B cell (primary cell): Measurements from ENCODE around the gene IFT22. TPM values are rescaled to one million over a fixed set of nuclear protein-coding genes. Genes with fewer than 3 reads are reported as not detected.

ENCODE experiments used
- ATAC-seq: fragments of 200-7000 bp; cut with Tn5 transposase; one replicate; pipeline ENCODE4 v1.10.0; 2021; ENCODE audit warnings: low read depth, mild to moderate bottlenecking, moderate number of reproducible peaks, moderate library complexity
- CTCF ChIA-PET: fragments of 350-600 bp; sonication (Branson Sonifier 250); formaldehyde crosslinking; loops from one replicate; lab custom pipeline; 2021; ENCODE audit warnings: antibody characterized with exemption, inconsistent platforms; lab: Charles Lee
- POLR2A ChIA-PET: fragments of 350-600 bp; sonication (Branson Sonifier 250); formaldehyde crosslinking; loops from one replicate; lab custom pipeline; 2021; ENCODE audit warnings: antibody characterized with exemption; lab: Charles Lee
- DNase-seq: peaks from one replicate; pipeline ENCODE4 v3.0.0; 2013
- H2AFZ ChIP-seq: 2 replicates; pipeline ENCODE4 v1.6.1; 2012; ENCODE audit warnings: mild to moderate bottlenecking, low read depth, low read length; ENCODE audit not compliant: insufficient read depth, poor library complexity, severe bottlenecking
- H3K27ac ChIP-seq, 2 donors: 1 replicate in 1 of 2; 2 replicates in 1 of 2; pipeline ENCODE4 v1.5.1; 2012 to 2013; ENCODE audit warnings: low read length in 2 of 2, mild to moderate bottlenecking in 2 of 2, moderate library complexity in 1 of 2
- H3K27me3 ChIP-seq, 4 experiments: fragments of 200-600 bp in 1 of 4; sonication (generic) in 1 of 4; replicated peaks in 1 of 4; 1 replicate in 2 of 4; 2 replicates in 2 of 4; pipeline versions ENCODE4 v1.6.1 to v1.7.0; 2013 to 2016; ENCODE audit warnings: low read length in 3 of 4, mild to moderate bottlenecking in 2 of 4, mixed read lengths in 1 of 4, moderate library complexity in 1 of 4; ENCODE audit not compliant: insufficient read depth in 4 of 4, control insufficient read depth in 3 of 4; ENCODE audit errors: control extremely low read depth in 1 of 4
- H3K36me3 ChIP-seq, 2 experiments: replicated peaks in 1 of 2; 1 replicate in 1 of 2; 2 replicates in 1 of 2; pipeline versions ENCODE4 v1.6.1 to v1.7.1; 2013; ENCODE audit warnings: low read length in 1 of 2; ENCODE audit not compliant: insufficient read depth in 2 of 2, control insufficient read depth in 1 of 2; ENCODE audit errors: control extremely low read depth in 1 of 2, extremely low read depth in 1 of 2
- H3K4me1 ChIP-seq, 2 donors: fragments of 200-600 bp in 1 of 2; sonication (generic) in 1 of 2; 1 replicate in 1 of 2; 2 replicates in 1 of 2; pipeline versions ENCODE4 v1.5.1 to v1.6.1; 2013 to 2017; ENCODE audit warnings: low read length in 2 of 2; ENCODE audit not compliant: control insufficient read depth in 2 of 2, insufficient read depth in 2 of 2
- H3K4me2 ChIP-seq: replicated peaks from 2 replicates; pipeline ENCODE3; 2012; ENCODE audit warnings: mild to moderate bottlenecking, low read depth, low read length; ENCODE audit not compliant: poor library complexity, severe bottlenecking
- H3K4me3 ChIP-seq, 5 experiments: fragments of 200-600 bp in 1 of 5; sonication (generic) in 1 of 5; 1 replicate in 3 of 5; 2 replicates in 2 of 5; pipeline versions ENCODE4 v1.5.1 to v1.7.0; 2011 to 2016; ENCODE audit warnings: low read length in 4 of 5, mild to moderate bottlenecking in 4 of 5, low read depth in 2 of 5, control low read depth in 1 of 5, moderate library complexity in 1 of 5; ENCODE audit not compliant: insufficient read depth in 1 of 5; ENCODE audit errors: control extremely low read depth in 1 of 5, extremely low read depth in 1 of 5
- H3K79me2 ChIP-seq: fragments of 200-600 bp; sonication (generic); one replicate; pipeline ENCODE4 v1.6.0; 2016; ENCODE audit warnings: low read length; ENCODE audit not compliant: control insufficient read depth, insufficient read depth
- H3K9ac ChIP-seq: fragments of 200-600 bp; sonication (generic); 2 replicates; pipeline ENCODE4 v1.6.1; 2017; ENCODE audit warnings: mild to moderate bottlenecking, low read length, moderate library complexity
- H3K9me3 ChIP-seq, 3 donors: one replicate each; pipeline versions ENCODE4 v1.6.1 to v1.7.1; 2013; ENCODE audit warnings: low read length in 2 of 3; ENCODE audit not compliant: control insufficient read depth in 2 of 3, insufficient read depth in 1 of 3; ENCODE audit errors: control extremely low read depth in 1 of 3
- H4K20me1 ChIP-seq: 2 replicates; pipeline ENCODE4 v1.6.0; 2012; ENCODE audit warnings: mild to moderate bottlenecking, low read length; ENCODE audit not compliant: insufficient read depth, control insufficient read depth, poor library complexity, severe bottlenecking
- H3K27ac Mint-ChIP-seq: one replicate; pipeline ENCODE4 v1.8.0; 2021; ENCODE audit warnings: mixed read lengths
- H3K27me3 Mint-ChIP-seq: one replicate; pipeline ENCODE4 v1.8.0; 2021; ENCODE audit warnings: mixed read lengths
- H3K4me1 Mint-ChIP-seq: one replicate; pipeline ENCODE4 v1.8.0; 2021; ENCODE audit warnings: mixed read lengths
- H3K4me3 Mint-ChIP-seq: one replicate; pipeline ENCODE4 v1.8.0; 2021; ENCODE audit warnings: mixed read lengths
- H3K9me3 Mint-ChIP-seq: one replicate; pipeline ENCODE4 v1.8.0; 2022; ENCODE audit warnings: mixed read lengths; ENCODE audit not compliant: insufficient read depth
- CTCF ChIP-seq: fragments of 200-600 bp; IDR thresholded peaks from one replicate; pipeline ENCODE4 v1.8.0; 2022; ENCODE audit warnings: antibody characterized with exemption, mild to moderate bottlenecking
- EZH2 ChIP-seq: IDR thresholded peaks from 2 replicates; pipeline ENCODE4 v1.6.1; 2012; ENCODE audit warnings: borderline replicate concordance, low read depth, mild to moderate bottlenecking, moderate library complexity, low read length; ENCODE audit not compliant: insufficient read depth, poor library complexity, severe bottlenecking
- WGBS: methylation state at CpG from one replicate; pipeline ENCODE4 v1.1.5; 2013; ENCODE audit warnings: missing lambda C conversion rate; ENCODE audit not compliant: insufficient coverage; 5-methylcytosine and 5-hydroxymethylcytosine counted together
- intact Hi-C: fragments of 100-400 bp; cut with micrococcal nuclease; formaldehyde crosslinking; loops from one replicate; pipeline ENCODE4 v1.10.0; 2022
- polyA plus RNA-seq: library from polyadenylated mRNA; depleted of rRNA; stranded (reverse); fragments of >200 nt; gene quantifications from 2 replicates; pipeline ENCODE4 v1.2.3, GENCODE V29; 2012
- total RNA-seq, 2 donors: library from RNA; stranded (reverse); fragments of 120-200 nt in 1 of 2; gene quantifications; 1 replicate in 1 of 2; 2 replicates in 1 of 2; pipeline versions ENCODE4 v1.2.3 to v1.2.4, GENCODE V29; 2013 to 2022

Gene IFT22
- total and polyA plus RNA-seq, 2 donors (not counting 1 experiment from before 2014, with no cell fraction given) = 5.2 to 7.3 TPM

- Histone ChIP-seq H3K36me3 (no peaks in the 10 kb centered on the region), H3K4me3 (no peak overlapping the region), H3K4me2 (peak overlapping the region; percentile 21), H3K9ac (no peak overlapping the region), H4K20me1 (no peaks in the 10 kb centered on the region), H2AFZ (no peak overlapping the region), H3K27ac (no peak overlapping the region), H3K27me3 (peaks cover 0 to 72% (median 43%) of the 10 kb centered on the region in 4 experiments), H3K79me2 (no peaks in the 10 kb centered on the region), H3K9me3 (peaks cover 3 to 57% (median 18%) of the 10 kb centered on the region in 3 donors), H3K4me1 (peaks cover 9 to 11% of the 10 kb centered on the region in 2 donors)
- Mint-ChIP-seq H3K4me3 (no peak overlapping the region), H3K4me1 (no peaks in the 10 kb centered on the region), H3K27ac (no peak overlapping the region), H3K27me3 (peaks cover 47% of the 10 kb centered on the region), H3K9me3 (peaks cover 10% of the 10 kb centered on the region)
- ChIA-PET POLR2A (no interaction called here), CTCF (no interaction called here)
- no peak for TF ChIP-seq CTCF
- TF ChIP-seq EZH2 = no peak
- no peak for ATAC-seq
- 20% methylated on average over 37 of the region's 37 CpGs for WGBS
- intact Hi-C loops = no loop called here
- DNase-seq = no peak
These were observed 18.9 kb downstream of the IFT22 start for GRCh38 chr7:101302641-101303101.

GRCh38 chr7:101300465-101301376, 20.9 kb downstream of the IFT22 start:
- CTCF ChIA-PET = interaction anchor here (0.7 to 1.2 kb wide), 2 partner anchors 10 to 1124 kb away, joined by 3 to 5 read pairs; partner anchors contain the start of gene GPC2
- no peaks in the 10 kb centered on the region for H3K36me3 ChIP-seq
- peaks cover 9 to 11% of the 10 kb centered on the region in 2 donors for H3K4me1 ChIP-seq
- H3K27me3 Mint-ChIP-seq = peaks cover 50% of the 10 kb centered on the region
- H3K27me3 ChIP-seq = peaks cover 0 to 67% (median 39%) of the 10 kb centered on the region in 4 experiments
- no peak overlapping the region for H3K4me3 Mint-ChIP-seq
- H3K27ac ChIP-seq = no peak overlapping the region
- intact Hi-C loops = no loop called here
- WGBS = 58% methylated on average over 12 of the region's 16 CpGs
- H3K79me2 ChIP-seq = no peaks in the 10 kb centered on the region
- H4K20me1 ChIP-seq = no peaks in the 10 kb centered on the region
- no peak overlapping the region for H3K4me2 ChIP-seq
- no peak overlapping the region for H3K9ac ChIP-seq
- ATAC-seq (no peak), DNase-seq (no peak)
- TF ChIP-seq CTCF (no peak), EZH2 (no peak)
- peaks cover 10% of the 10 kb centered on the region for H3K9me3 Mint-ChIP-seq
- no peak overlapping the region for H3K27ac Mint-ChIP-seq
- H2AFZ ChIP-seq = no peak overlapping the region
- POLR2A ChIA-PET = no interaction called here
- H3K4me3 ChIP-seq = no peak overlapping the region
- H3K4me1 Mint-ChIP-seq = no peaks in the 10 kb centered on the region
- peaks cover 3 to 56% (median 18%) of the 10 kb centered on the region in 3 donors for H3K9me3 ChIP-seq
